HK-2 (cell line): ENCODE results near the gene SNX10.

Experiments
- DNase-seq: peaks from one replicate; pipeline ENCODE4 v3.0.0-alpha.2; 2018; ENCODE audit not compliant: unreplicated experiment

SNX10 gene

GRCh38 chr7:26337232-26337865, 45.7 kb downstream of the SNX10 start:
- DNase-seq = no peak

GRCh38 chr7:26340476-26341018, 48.9 kb downstream of the SNX10 start:
- no peak for DNase-seq

DNA sequence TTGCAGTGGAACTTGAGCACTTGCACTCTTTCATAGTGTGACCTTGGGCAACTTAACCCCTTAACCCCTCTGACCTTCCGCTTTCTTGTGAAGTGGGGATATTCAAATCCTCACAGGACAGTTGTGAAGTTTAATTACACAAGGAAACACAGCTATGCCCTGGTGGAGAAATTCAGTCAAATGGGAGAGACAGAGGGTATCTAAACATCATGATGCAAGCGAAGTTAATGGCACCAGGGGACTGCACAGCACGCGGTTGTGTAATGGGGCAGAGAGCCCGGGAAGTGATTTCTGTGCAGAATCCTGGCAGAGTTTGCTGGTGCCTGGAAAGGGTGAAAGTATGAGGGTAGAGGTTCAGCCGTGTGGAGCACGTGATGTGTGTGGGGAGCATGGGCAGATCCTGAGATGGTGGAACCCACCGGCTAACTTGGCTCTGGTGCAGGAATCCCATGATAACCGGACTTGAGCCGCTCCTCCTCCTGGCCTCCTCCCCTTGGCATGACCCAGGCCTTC, 51.7 kb downstream of the SNX10 start:
- DNase-seq = no peak

- no peak for DNase-seq
Measured at GRCh38 chr7:26343837-26344236, 52.2 kb downstream of the SNX10 start.

DNA sequence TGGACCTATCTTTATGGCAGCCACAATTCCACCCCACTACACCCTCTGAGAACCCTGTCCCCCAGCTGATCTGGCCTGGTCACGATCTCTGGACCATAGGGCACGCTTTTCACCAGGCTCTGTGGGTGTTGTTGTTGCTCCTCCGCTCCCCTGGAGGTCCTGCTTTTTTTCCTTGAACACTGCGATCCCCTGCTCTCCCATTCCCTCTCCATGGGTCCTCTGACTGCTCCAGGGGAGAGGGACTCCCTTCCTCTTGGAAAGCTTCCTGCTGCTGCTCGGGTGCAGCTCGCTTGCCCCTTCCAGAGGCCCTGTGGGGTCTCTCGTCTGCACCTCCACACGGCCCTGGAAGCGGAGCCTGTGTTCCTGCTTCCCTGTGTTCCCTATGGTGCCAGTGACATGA, 53.5 kb downstream of the SNX10 start:
- no peak for DNase-seq

GRCh38 chr7:26345837-26346236, 54.2 kb downstream of the SNX10 start:
- no peak for DNase-seq

DNA sequence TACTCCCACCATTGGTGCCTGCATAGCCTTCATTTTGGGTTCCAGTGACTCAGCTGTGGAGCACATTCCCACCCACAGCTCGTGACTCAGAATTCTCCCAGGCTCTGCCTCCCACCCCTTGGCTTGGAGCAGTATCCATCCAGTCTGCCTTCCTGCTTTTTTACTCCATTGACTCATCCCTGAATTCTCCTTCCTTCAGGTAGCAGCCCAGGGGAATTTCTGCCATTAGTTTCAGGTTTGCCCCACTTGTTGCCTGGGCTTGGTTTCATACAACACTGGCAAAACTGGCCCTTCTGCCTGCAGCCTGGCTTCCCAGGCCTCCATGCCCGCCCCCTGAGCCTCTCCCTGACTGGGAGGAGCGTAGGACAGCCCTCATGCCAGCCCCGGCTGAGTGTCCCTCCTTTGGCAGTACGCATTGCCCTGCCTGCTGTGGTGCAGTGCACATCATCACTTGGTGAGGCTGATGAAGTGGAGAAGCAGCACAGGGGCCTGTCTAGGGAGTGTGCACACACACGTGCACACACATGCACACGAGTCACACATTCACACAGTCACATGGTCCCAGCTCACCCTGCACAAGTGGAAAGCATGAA, 55.0 kb downstream of the SNX10 start:
- DNase-seq = peak; percentile 73

GRCh38 chr7:26348234-26348851, 56.7 kb downstream of the SNX10 start:
- peak; percentile 78 for DNase-seq

GRCh38 chr7:26349005-26349915, 57.6 kb downstream of the SNX10 start:
- DNase-seq = no peak

- DNase-seq = no peak
Measured at GRCh38 chr7:26351171-26351570, 59.5 kb downstream of the SNX10 start.

GRCh38 chr7:26356229-26356628, 64.6 kb downstream of the SNX10 start:
- DNase-seq = no peak

GRCh38 chr7:26356929-26357798, 65.5 kb downstream of the SNX10 start:
- no peak for DNase-seq

GRCh38 chr7:26357799-26358151, 66.1 kb downstream of the SNX10 start:
- no peak for DNase-seq

- DNase-seq = no peak
Measured at GRCh38 chr7:26360650-26361049, 69.0 kb downstream of the SNX10 start.

GRCh38 chr7:26361637-26362036, 70.0 kb downstream of the SNX10 start:
- DNase-seq = no peak

GRCh38 chr7:26363465-26363864, 71.8 kb downstream of the SNX10 start:
- no peak for DNase-seq

DNA sequence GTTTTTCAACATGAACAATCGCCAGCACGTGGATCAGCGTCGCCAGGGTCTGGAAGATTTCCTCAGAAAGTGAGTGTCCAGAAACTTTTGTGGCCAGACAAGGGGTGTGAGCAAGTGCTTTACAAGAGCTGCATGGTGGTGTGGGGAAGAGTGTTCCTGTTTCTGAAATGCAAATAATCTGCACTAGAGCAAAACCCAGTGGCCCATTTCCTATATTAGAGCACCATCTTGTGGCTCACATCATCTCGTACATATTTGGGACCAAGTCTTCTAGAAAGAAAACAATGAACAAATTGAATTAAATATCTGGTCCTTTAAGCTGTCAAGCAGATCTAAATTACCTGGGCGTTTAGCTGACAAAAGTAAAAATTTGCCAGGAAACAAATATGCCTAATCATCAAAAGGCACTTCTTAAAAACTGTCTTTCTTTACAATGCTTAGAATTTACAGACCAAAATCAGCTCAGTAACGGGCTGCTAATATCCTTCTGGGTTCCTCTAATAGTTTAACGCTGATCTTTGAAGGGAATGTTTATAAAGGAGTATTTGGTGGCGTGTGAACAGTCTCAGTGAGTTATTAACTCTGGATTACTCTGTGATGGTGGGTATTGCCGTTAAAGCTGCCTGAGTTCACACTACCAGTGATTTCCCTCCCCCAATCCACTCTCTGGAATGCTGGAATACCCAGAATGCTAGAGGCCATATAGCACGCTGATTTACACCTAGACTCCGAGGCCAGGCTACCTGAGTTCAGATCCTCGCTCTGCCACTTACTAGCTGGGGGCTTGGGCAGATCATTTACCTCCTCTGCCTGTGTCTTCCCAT, 73.6 kb downstream of the SNX10 start:
- DNase-seq = peak; percentile 52

- no peak for DNase-seq
Measured at GRCh38 chr7:26365901-26366275, 74.2 kb downstream of the SNX10 start.

- no peak for DNase-seq
Measured at GRCh38 chr7:26367219-26367711, 75.6 kb downstream of the SNX10 start.

- no peak for DNase-seq
Measured at GRCh38 chr7:26368542-26368941, 76.9 kb downstream of the SNX10 start.
